Right ventricle myocardium inferior (tissue), 1 donor: Measurements from ENCODE around the gene L3MBTL2. TPM values are rescaled to one million over a fixed set of nuclear protein-coding genes. Genes with fewer than 3 reads are reported as not detected.

Experiments used
- ATAC-seq: fragments of 200-7000 bp; cut with Tn5 transposase; one replicate; pipeline ENCODE4 v1.9.1; 2020; ENCODE audit warnings: mild to moderate bottlenecking, moderate library complexity
- DNase-seq: peaks from one replicate; pipeline ENCODE4 v3.0.0; 2021; ENCODE audit errors: missing footprints
- intact Hi-C: fragments of 100-400 bp; cut with DNase I; formaldehyde crosslinking; loops from one replicate; pipeline ENCODE4 v1.11.0; 2022
- total RNA-seq: library from RNA; stranded (reverse); fragmentation: NEBNext Ultra II Directional; extraction: Animal tissue kit (Norgen Biotek cat#: 25700); gene quantifications from one replicate; pipeline ENCODE4 v1.2.1, GENCODE V29; 2021
- donor health status: DM: no; HTN: yes; CAD: no; lungs with severe emphysema.

The L3MBTL2 gene
- total RNA-seq, 1 donor from 2014 or later, result 15.7 TPM

DNA sequence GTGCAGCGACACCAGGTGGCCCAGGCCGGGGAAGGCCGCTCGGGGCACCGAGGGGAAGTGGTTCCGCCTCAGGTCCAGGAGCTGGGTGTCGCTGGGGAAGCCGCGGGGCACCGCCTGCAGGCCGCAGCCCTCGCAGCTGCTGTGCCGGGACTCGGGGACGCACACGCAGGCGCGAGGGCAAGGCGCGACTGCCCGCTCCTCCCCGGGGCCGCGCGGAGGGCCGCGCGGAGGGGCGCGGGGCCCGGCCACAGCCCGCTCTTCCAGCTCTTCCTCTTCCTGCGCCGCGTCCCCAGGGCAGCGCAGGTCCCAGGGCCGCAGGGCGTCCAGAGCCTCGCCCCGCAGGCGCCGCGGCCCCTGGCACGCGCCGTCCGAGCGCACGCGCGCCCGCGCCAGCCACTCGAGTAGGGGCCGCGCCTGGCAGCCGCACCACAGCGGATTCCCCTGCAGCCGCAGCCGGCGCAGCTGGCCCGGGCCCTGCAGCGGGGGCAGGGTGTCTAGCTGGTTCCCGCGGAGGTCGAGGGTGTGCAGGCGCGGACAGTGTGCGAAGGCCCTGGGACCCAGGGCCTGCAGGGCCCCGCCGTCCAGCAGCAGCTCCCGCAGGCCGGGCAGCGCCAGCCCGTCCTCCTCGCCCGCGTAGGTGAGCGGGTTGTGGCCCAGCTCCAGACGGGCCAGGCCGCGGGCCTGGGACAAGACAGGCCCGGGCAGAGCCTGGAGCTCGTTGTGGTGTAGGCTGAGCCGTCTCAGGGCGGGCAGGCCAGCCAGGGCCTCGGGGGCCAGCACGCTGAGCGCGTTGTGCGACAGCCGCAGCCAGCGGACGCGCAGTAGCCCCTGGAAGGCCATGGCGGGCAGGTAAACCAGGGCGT lies 32.8 kb downstream of the L3MBTL2 start:
- DNase-seq, result peak; percentile 90
- ATAC-seq, result peak; percentile 60
- intact Hi-C loops, result no loop called here

DNA sequence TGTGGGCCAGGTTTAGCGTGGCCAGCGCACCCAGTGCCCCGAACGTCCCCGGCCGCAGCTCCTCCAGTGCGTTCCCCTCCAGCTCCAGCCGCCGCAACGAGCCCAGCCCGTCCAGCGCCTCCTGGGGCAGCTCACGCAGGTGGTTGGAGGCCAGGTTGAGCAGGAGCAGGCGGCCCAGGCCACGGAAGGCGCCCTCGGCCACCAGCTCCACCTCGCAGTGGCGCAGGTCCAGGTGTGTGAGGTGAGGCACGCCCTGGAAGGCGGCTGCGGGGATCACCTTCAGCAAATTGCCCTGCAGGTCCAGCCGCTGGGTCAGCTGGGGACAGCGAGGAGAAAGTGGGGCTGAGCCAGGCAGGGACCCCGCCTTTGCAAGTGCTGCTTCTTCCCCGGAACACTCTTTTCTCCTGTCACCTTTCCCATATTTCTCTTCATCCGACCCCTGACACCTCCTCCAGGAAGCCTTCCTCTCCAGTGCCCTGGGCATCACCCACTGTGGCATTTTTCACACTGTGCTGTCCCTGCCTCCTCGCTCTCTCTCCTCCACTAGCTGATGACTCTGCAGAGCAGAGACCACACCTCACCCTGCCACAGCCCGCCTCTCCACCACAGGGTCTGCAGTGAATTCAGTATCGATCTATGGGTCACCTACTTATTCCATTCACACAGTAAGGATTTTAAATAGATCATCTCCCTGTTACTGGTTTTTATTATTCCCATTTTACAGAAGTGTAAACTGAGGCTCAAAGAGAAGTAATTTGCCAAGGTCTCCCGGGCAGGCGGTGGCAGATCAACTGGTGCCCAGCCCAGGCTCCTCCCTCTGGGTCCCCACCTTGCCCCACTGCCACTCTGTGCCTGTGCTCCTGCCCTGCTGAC lies 33.7 kb downstream of the L3MBTL2 start:
- intact Hi-C loops, result no loop called here
- no peak for DNase-seq
- no peak for ATAC-seq

GRCh38 chr22:41239443-41240128 lies 34.5 kb downstream of the L3MBTL2 start:
- ATAC-seq (no peak), DNase-seq (no peak)
- intact Hi-C loops, result no loop called here

- ATAC-seq, result peak; percentile 20
- DNase-seq, result no peak
Observed at GRCh38 chr22:41240377-41241132, 35.4 kb downstream of the L3MBTL2 start, which contains the start of gene CHADL. CHADL (minus strand) TSS chr22:41240931; CDS start chr22:41240881, 50 bp downstream.

DNA sequence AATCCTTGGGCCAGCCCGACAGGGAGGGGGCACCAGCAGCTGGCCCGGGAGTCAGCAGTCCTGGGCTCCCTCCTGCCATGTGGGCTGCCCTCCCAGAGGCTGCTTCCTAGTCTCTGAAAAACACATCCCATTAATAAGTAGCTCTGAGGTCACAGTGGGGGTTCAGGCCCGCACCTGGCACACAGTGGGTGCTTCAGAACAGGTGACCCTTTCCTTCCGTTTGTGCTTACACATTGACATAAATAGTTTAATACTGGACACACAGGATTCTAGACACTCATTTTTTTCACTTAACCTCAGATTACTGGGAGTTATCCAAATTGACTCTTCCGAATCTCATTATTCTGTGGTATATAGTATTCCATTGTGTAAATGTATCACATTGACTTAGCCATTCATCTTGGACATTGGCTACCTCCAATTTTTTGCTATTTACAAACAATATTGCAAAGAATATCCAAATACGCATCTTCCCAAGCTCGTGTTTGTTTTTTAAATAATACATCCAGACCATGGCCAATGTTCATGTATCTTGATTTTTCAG lies 36.1 kb downstream of the L3MBTL2 start:
- ATAC-seq (no peak), DNase-seq (no peak)
- intact Hi-C loops, result no loop called here

More at GRCh38 chr22:41240377-41241132, 35.4 kb downstream of the L3MBTL2 start, which contains the start of gene CHADL:
- intact Hi-C loops, result no loop called here

DNA sequence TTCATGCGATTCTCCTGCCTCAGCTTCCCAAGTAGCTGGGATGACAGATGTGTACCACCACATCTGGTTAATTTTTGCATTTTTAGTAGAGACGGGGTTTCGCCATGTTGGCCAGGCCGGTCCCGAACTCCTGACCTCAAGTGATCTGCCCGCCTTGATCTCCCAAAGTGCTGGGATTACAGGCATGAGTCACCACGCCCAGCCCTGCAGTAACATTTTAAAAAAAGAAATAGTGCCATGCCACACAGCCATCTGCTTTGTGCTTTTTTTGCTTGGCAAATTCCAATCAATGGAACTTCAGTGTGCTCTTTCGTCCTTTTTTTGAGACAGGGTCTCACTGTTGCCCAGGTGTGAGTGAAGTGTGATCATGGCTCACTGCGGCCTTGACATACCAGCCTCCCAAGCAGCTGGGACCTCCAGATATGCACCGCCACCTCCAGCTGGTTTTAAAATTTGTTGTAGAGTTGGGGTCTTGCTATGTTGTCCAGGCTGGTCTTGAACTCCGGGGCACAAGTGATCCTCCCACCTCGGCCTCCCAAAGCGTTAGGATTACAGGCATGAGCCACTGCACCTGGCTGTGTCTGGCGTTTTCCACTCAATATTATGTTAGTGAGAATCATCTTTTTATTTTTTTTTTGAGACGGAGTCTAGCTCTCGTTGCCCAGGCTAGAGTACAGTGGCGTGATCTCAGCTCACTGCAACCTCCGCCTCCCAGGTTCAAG lies 37.4 kb downstream of the L3MBTL2 start:
- intact Hi-C loops, result loop anchor here (1.0 kb wide), 1 partner anchor 19 kb away; no protein-coding TSS in a partner anchor
- DNase-seq, result no peak
- no peak for ATAC-seq

GRCh38 chr22:41243361-41243760 lies 38.2 kb downstream of the L3MBTL2 start:
- DNase-seq (no peak), ATAC-seq (peak; percentile 9)
- intact Hi-C loops, result loop anchor here (1.0 kb wide), 1 partner anchor 18 kb away; no protein-coding TSS in a partner anchor

GRCh38 chr22:41245917-41246499 lies 40.9 kb downstream of the L3MBTL2 start:
- intact Hi-C loops, result no loop called here
- ATAC-seq (no peak), DNase-seq (no peak)

- peak; percentile 70 for DNase-seq
- intact Hi-C loops, result no loop called here
- ATAC-seq, result peak; percentile 83
Observed at GRCh38 chr22:41247703-41248102, 42.6 kb downstream of the L3MBTL2 start.

DNA sequence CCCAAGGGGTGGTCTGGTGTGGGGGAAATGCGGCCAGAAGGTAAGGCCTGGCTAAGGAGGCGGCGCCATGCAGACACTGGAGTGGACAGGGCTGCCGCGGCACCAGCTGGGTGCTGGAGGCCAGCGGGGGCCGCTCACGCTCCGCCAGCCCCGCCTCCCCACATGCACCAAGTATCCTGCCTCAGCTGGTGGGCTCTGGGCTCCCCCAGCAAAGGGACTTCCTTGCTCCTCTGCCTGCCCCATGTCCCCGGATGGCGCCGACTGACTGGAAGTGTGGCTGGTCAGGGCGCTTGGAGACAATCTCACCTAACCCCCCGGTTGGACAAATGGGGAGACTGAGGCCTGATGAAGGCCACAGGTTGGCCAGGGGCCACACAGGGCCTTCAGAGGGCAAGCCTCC lies 43.2 kb downstream of the L3MBTL2 start:
- ATAC-seq (peak; percentile 7), DNase-seq (peak; percentile 62)
- intact Hi-C loops, result no loop called here

DNA sequence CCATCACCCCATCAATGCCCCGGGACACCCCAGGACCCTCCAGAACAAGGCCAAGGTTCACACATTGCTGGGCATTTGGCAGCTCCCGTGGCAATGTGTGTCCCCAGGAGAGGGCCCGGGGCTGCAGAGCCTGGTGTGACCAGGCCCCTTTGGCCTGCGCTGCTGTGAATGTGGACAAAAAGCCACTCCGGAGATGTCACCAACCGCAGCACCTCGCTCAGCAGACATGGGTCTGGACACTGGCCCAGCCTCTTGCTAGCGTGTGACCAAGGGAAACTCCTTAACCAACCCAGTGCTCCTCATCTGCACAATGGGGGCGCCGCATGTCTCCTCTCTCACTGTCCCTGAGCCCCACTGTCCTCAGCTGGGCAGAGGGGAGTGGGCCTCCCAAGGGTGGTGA lies 43.6 kb downstream of the L3MBTL2 start:
- intact Hi-C loops, result no loop called here
- ATAC-seq (peak; percentile 50), DNase-seq (peak; percentile 62)

- ATAC-seq, result no peak
- DNase-seq, result peak; percentile 28
- intact Hi-C loops, result no loop called here
Observed at GRCh38 chr22:41249442-41249841, 44.3 kb downstream of the L3MBTL2 start.

DNA sequence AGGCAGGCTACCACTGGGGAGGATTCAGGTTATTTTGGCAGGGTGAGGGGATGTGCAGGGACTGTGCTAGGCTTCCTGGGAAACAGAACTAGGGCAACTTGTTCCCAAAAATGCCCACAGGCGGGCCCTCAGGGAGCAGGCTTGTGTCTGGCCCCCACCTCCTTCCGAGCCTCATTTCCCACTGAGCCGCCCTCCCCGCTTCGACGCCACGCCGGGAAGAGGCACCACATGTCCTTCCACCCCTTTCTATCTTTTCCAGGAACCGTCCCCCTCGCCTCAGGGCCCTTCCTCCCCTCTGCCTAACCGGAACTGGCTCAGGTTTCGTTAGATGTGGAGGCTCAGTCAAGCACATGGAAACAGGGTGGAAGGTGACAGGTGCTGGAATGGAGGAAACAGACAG lies 45.0 kb downstream of the L3MBTL2 start:
- ATAC-seq, result no peak
- intact Hi-C loops, result no loop called here
- peak; percentile 50 for DNase-seq

- no peak for ATAC-seq
- DNase-seq, result peak; percentile 39
- intact Hi-C loops, result no loop called here
Observed at GRCh38 chr22:41252365-41252764, 47.3 kb downstream of the L3MBTL2 start.

- ATAC-seq (no peak), DNase-seq (peak; percentile 2)
- intact Hi-C loops, result no loop called here
Observed at GRCh38 chr22:41254230-41254629, 49.1 kb downstream of the L3MBTL2 start.

DNA sequence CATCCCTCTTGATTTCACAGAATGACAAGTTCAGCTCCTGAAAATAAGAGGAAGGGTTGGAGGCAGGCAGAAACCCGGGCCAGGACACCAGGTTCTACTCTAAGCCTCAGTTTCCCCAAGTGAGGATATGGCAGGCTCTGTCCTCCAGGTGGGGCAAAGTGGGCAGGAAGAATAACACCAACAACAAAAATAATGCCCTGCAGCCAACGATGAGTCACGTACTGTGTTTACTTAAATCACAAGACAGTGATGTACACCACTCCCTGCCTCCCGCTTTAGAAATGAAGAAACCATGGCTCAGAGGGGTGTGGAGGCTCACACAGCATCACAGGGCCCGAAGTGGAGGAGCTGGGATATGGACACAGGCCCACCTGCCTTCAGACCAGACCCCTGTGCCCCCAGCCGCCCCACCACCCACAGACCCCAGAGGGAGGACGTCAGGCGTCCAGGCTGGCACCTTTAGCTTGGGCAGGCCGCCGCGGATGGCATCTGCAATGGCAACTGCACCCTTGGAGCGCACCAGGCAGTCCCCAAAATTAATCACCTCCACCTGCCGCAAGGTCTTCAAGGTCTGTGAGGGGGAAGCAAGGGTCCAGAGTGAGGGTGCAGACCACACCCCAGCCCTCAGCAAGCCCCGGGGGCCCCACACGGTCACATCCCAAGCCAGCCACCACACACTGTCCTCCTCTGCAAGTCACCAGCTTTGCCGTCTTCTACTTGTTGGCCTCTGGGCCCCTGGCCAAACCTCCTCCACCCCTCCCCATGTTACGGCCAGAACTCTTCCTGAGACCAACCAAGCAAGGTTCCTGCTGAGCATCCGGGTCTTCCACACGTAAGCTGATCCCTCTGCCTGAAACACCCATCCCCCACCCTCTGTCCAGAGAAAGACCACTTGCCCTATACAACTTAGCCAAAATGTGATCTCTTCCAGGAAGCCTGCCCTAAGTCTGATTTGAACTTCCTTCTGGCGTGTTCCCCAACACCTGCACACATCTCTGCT lies 51.4 kb downstream of the L3MBTL2 start:
- intact Hi-C loops, result no loop called here
- DNase-seq (peak; percentile 67), ATAC-seq (no peak)
